ENCODE measurements around the gene KIF22. TPM values are rescaled to one million over a fixed set of nuclear protein-coding genes. Genes with fewer than 3 reads are reported as not detected.
"Not testable (repeated sequence)": the region's sequence is repeated elsewhere in the genome, so short reads cannot be mapped to it uniquely, and the experiment has no call there.

The KIF22 gene
- total RNA-seq, 1 experiment from 2014 or later, result 111 TPM

DNA sequence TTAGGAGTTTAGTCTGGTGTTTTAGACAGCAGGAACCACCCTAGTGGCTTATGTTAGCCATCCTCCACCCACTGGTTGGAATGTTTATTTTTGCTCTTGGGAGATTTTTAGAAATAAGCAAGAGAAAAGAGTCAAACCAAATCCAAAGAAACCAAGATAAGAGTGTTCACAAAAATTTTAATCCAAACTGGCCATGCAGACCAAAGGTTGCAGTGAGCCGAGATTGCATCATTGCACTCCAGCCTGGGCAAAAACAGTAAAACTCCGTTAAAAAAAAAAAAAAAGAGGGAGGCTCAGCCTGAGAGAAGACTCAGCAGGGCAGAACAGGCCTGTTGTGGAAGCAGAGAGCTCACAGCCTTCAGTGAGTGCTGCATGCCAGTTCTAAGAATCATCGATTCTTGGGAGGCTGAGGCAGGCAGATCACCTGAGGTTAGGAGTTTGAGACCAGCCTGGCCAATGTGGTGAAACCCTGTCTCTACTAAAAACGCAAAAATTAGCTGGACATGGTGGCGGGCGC lies 32.5 kb upstream of the KIF22 start:
- H3K27me3 ChIP-seq (ENCODE audit: control insufficient read depth, insufficient read depth, low read length), result no peaks in the 10 kb centered on the region
- ATAC-seq (no peak), DNase-seq (ENCODE audit: low read depth, low spot score) (no peak)
- no peaks in the 10 kb centered on the region for H3K9me3 ChIP-seq (ENCODE audit: control insufficient read depth, insufficient read depth, low read depth, low read length)
- ChIA-PET POLR2A (no interaction called here), CTCF (interaction anchor here (0.5 kb wide), 1 partner anchor 118 kb away, joined by 6 read pairs; no protein-coding TSS in a partner anchor)
- H3K36me3 ChIP-seq (ENCODE audit: control insufficient read depth, insufficient read depth, low read length), result no peaks in the 10 kb centered on the region
- in situ Hi-C loops (cut with HindIII; ENCODE audit: low pct_unique_long_range_greater_than_20kb, low sequenced_read_pairs) (no loop called here), intact Hi-C loops (cut with micrococcal nuclease; ENCODE audit: unreplicated experiment) (no loop called here)
- H3K27ac ChIP-seq (ENCODE audit: low read length), result no peak overlapping the region
- no TSS peak for BruUV-seq (replicated peaks)
- H3K4me3 ChIP-seq (ENCODE audit: low read depth in 2 of 2, low read length in 2 of 2), result no peak overlapping the region
- TF ChIP-seq POLR2AphosphoS5 (IDR thresholded peaks at IDR 0.05; ENCODE audit: low read depth, low read length), result no peak
- no peaks in the 10 kb centered on the region for H3K4me1 ChIP-seq (ENCODE audit: control insufficient read depth, insufficient read depth, low read length)

DNA sequence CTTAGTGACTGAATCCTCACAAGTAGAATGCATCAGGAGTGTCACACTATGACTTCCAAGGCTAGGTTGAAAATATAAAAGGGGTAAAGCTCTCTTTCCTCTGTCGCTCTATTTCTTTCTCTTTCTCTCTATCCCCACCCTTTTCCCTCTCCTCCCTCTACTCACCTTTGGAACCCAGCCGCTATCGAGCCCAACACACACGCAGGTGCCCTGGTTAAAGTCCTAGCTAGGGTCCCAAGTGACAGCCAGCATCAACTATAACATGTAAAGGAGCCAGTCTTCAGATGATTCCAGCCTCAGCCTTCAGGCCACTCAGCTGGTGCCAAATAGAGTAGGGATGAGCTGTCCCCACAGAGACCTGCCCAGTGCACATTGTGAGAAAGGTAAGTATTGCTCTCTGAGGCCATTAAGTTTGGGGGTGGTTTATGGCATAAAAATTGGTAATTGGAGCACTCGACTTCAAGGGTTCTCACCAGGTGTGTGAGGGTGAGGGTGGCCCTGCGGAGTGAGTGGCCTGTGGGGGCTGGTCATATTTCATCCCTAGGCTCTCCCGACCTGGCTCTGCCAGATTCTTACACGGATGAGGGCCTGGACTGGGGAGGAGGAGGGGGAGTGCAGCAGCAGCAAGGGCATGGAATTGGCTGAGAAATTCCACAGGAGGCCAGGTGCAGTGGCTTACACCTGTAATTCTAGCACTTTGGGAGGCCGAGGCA lies 29.8 kb upstream of the KIF22 start:
- Histone ChIP-seq H3K4me3 (ENCODE audit: low read depth in 2 of 2, low read length in 2 of 2) (no peak overlapping the region), H3K9me3 (ENCODE audit: control insufficient read depth, insufficient read depth, low read depth, low read length) (no peaks in the 10 kb centered on the region), H3K27me3 (ENCODE audit: control insufficient read depth, insufficient read depth, low read length) (no peaks in the 10 kb centered on the region), H3K27ac (ENCODE audit: low read length) (no peak overlapping the region), H3K36me3 (ENCODE audit: control insufficient read depth, insufficient read depth, low read length) (no peaks in the 10 kb centered on the region), H3K4me1 (ENCODE audit: control insufficient read depth, insufficient read depth, low read length) (no peaks in the 10 kb centered on the region)
- ChIA-PET POLR2A (no interaction called here), CTCF (no interaction called here)
- ATAC-seq, result no peak
- TF ChIP-seq, protein P1, sequence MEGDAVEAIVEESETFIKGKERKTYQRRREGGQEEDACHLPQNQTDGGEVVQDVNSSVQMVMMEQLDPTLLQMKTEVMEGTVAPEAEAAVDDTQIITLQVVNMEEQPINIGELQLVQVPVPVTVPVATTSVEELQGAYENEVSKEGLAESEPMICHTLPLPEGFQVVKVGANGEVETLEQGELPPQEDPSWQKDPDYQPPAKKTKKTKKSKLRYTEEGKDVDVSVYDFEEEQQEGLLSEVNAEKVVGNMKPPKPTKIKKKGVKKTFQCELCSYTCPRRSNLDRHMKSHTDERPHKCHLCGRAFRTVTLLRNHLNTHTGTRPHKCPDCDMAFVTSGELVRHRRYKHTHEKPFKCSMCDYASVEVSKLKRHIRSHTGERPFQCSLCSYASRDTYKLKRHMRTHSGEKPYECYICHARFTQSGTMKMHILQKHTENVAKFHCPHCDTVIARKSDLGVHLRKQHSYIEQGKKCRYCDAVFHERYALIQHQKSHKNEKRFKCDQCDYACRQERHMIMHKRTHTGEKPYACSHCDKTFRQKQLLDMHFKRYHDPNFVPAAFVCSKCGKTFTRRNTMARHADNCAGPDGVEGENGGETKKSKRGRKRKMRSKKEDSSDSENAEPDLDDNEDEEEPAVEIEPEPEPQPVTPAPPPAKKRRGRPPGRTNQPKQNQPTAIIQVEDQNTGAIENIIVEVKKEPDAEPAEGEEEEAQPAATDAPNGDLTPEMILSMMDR (IDR thresholded peaks at IDR 0.05), result no peak
- TF ChIP-seq, protein P2, sequence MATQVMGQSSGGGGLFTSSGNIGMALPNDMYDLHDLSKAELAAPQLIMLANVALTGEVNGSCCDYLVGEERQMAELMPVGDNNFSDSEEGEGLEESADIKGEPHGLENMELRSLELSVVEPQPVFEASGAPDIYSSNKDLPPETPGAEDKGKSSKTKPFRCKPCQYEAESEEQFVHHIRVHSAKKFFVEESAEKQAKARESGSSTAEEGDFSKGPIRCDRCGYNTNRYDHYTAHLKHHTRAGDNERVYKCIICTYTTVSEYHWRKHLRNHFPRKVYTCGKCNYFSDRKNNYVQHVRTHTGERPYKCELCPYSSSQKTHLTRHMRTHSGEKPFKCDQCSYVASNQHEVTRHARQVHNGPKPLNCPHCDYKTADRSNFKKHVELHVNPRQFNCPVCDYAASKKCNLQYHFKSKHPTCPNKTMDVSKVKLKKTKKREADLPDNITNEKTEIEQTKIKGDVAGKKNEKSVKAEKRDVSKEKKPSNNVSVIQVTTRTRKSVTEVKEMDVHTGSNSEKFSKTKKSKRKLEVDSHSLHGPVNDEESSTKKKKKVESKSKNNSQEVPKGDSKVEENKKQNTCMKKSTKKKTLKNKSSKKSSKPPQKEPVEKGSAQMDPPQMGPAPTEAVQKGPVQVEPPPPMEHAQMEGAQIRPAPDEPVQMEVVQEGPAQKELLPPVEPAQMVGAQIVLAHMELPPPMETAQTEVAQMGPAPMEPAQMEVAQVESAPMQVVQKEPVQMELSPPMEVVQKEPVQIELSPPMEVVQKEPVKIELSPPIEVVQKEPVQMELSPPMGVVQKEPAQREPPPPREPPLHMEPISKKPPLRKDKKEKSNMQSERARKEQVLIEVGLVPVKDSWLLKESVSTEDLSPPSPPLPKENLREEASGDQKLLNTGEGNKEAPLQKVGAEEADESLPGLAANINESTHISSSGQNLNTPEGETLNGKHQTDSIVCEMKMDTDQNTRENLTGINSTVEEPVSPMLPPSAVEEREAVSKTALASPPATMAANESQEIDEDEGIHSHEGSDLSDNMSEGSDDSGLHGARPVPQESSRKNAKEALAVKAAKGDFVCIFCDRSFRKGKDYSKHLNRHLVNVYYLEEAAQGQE (IDR thresholded peaks at IDR 0.05; ENCODE audit: insufficient read depth in 1 of 2, low read depth in 2 of 2, low read length in 1 of 2), result no peak
- no peak for TF ChIP-seq POLR2AphosphoS5 (IDR thresholded peaks at IDR 0.05; ENCODE audit: low read depth, low read length)
- TF ChIP-seq SIN3A (IDR thresholded peaks at IDR 0.05; ENCODE audit: borderline replicate concordance, insufficient read depth, low read depth, low read length), result no peak
- TF ChIP-seq TCF7L2 (IDR thresholded peaks at IDR 0.05; ENCODE audit: low read depth, low read length), result no peak
- BruUV-seq (replicated peaks), result no TSS peak
- DNase-seq (ENCODE audit: low read depth, low spot score), result no peak
- intact Hi-C loops (cut with micrococcal nuclease; ENCODE audit: unreplicated experiment) (no loop called here), in situ Hi-C loops (cut with HindIII; ENCODE audit: low pct_unique_long_range_greater_than_20kb, low sequenced_read_pairs) (no loop called here)

DNA sequence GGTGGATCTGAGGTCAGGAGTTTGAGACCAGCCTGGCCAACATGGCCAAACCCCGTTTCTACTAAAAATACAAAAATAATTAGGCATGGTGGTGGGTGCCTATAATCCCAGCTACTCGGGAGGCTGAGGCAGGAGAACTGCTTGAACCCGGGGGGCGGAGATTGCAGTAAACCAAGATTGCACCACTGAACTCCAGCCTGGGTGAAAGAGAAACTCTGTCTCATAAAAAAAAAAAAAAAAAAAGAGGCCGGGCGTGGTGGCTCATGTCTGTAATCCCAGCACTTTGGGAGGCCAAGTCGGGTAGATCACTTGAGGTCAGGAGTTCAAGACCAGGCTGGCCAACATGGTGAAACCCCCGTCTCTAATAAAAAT lies 29.3 kb upstream of the KIF22 start:
- H3K4me3 ChIP-seq (ENCODE audit: low read depth in 2 of 2, low read length in 2 of 2); in situ Hi-C loops (cut with HindIII; ENCODE audit: low pct_unique_long_range_greater_than_20kb, low sequenced_read_pairs); H3K9me3 ChIP-seq (ENCODE audit: control insufficient read depth, insufficient read depth, low read depth, low read length); H3K4me1 ChIP-seq (ENCODE audit: control insufficient read depth, insufficient read depth, low read length); BruUV-seq (replicated peaks); H3K27ac ChIP-seq (ENCODE audit: low read length); POLR2A ChIA-PET; H3K27me3 ChIP-seq (ENCODE audit: control insufficient read depth, insufficient read depth, low read length); ATAC-seq; CTCF ChIA-PET; intact Hi-C loops (cut with micrococcal nuclease; ENCODE audit: unreplicated experiment); H3K36me3 ChIP-seq (ENCODE audit: control insufficient read depth, insufficient read depth, low read length); DNase-seq (ENCODE audit: low read depth, low spot score): not testable (repeated sequence)
